ENCODE measurements around the gene ADSS1.

- TF ChIP-seq, protein P1, sequence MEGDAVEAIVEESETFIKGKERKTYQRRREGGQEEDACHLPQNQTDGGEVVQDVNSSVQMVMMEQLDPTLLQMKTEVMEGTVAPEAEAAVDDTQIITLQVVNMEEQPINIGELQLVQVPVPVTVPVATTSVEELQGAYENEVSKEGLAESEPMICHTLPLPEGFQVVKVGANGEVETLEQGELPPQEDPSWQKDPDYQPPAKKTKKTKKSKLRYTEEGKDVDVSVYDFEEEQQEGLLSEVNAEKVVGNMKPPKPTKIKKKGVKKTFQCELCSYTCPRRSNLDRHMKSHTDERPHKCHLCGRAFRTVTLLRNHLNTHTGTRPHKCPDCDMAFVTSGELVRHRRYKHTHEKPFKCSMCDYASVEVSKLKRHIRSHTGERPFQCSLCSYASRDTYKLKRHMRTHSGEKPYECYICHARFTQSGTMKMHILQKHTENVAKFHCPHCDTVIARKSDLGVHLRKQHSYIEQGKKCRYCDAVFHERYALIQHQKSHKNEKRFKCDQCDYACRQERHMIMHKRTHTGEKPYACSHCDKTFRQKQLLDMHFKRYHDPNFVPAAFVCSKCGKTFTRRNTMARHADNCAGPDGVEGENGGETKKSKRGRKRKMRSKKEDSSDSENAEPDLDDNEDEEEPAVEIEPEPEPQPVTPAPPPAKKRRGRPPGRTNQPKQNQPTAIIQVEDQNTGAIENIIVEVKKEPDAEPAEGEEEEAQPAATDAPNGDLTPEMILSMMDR (IDR thresholded peaks at IDR 0.05): no peak
- TF ChIP-seq POLR2A (IDR thresholded peaks at IDR 0.05): no peak
Observed at GRCh38 chr14:104700225-104700651, 23.8 kb upstream of the ADSS1 start.

Measured in esophagus squamous epithelium (tissue), 4 donors.